ENCODE results near the gene FBXL17. TPM values are rescaled to one million over a fixed set of nuclear protein-coding genes. Genes with fewer than 3 reads are reported as not detected.

Gene FBXL17
- total and polyA plus RNA-seq, 2 of the 13 experiments (the other 11 are each of a cell fraction or from before 2014, with no cell fraction given), result 3.0 to 7.9 TPM

- no peaks in the 10 kb centered on the region for H3K36me3 ChIP-seq (replicated peaks in 1 of 2; ENCODE audit: control insufficient read depth in 1 of 2, insufficient read depth in 2 of 2, low read length in 2 of 2)
- no peak overlapping the region for H2AFZ ChIP-seq (ENCODE audit: low read length)
- TF ChIP-seq MEIS2 (CRISPR knock-in tag; IDR thresholded peaks at IDR 0.05), result no peak
- TF ChIP-seq, protein P1, sequence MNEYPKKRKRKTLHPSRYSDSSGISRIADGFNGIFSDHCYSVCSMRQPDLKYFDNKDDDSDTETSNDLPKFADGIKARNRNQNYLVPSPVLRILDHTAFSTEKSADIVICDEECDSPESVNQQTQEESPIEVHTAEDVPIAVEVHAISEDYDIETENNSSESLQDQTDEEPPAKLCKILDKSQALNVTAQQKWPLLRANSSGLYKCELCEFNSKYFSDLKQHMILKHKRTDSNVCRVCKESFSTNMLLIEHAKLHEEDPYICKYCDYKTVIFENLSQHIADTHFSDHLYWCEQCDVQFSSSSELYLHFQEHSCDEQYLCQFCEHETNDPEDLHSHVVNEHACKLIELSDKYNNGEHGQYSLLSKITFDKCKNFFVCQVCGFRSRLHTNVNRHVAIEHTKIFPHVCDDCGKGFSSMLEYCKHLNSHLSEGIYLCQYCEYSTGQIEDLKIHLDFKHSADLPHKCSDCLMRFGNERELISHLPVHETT (CRISPR knock-in tag; conservative IDR thresholded peaks at IDR 0.05), result no peak
- no peak for TF ChIP-seq ZBTB40 (IDR thresholded peaks at IDR 0.05)
- TF ChIP-seq ZBTB40 (CRISPR knock-in tag; IDR thresholded peaks at IDR 0.05), result no peak
- H4K20me1 ChIP-seq (ENCODE audit: insufficient read depth, low read length), result no peaks in the 10 kb centered on the region
- H3K9ac ChIP-seq (ENCODE audit: insufficient read depth, low read depth, low read length), result no peak overlapping the region
- ChIA-PET POLR2A (no interaction called here), CTCF (ENCODE audit: low intra/inter-chr PET ratio, low total read pairs) (no interaction called here)
- ATAC-seq (no peak), FAIRE-seq (no peak), DNase-seq (ENCODE audit: low spot score) (no peak)
- in situ Hi-C loops (cut with HindIII; ENCODE audit: extremely low pct_ligation_motif_present, low pct_unique_long_range_greater_than_20kb) (no loop called here), intact Hi-C loops (cut with micrococcal nuclease; ENCODE audit: unreplicated experiment) (no loop called here)
- no TSS peak for BruUV-seq (replicated peaks)
- 81% methylated on average over 13 of the region's 13 CpGs for WGBS (ENCODE audit: low lambda C conversion rate)
- no peaks in the 10 kb centered on the region for H3K9me3 ChIP-seq (ENCODE audit: low read length)
- no peaks in the 10 kb centered on the region for H3K79me2 ChIP-seq (ENCODE audit: insufficient read depth, low read length)
- H3K4me3 ChIP-seq (replicated peaks in 1 of 3; ENCODE audit: insufficient read depth in 1 of 3, low read depth in 2 of 3, low read length in 3 of 3), result no peak overlapping the region
- H3K4me1 ChIP-seq (ENCODE audit: insufficient read depth, low read length), result no peaks in the 10 kb centered on the region
- no peak overlapping the region for H3K27ac ChIP-seq (ENCODE audit: extremely low read length, insufficient read depth, low read length)
- no peaks in the 10 kb centered on the region for H3K27me3 ChIP-seq (ENCODE audit: control insufficient read depth in 1 of 2, insufficient read depth in 2 of 2, low read length in 2 of 2)
- H3K4me2 ChIP-seq (ENCODE audit: low read depth, low read length), result no peak overlapping the region
These were observed 400.8 kb downstream of the FBXL17 start for GRCh38 chr5:107980923-107981692.
